ENCODE data around the gene TRAM2. TPM values are rescaled to one million over a fixed set of nuclear protein-coding genes. Genes with fewer than 3 reads are reported as not detected.

Gene TRAM2
- total and polyA plus RNA-seq, 2 donors (not counting 3 experiments of a cell fraction or from before 2014, with no cell fraction given), result 85.7 to 98.6 TPM

GRCh38 chr6:52558266-52559000 lies 18.4 kb downstream of the TRAM2 start:
- Histone ChIP-seq H3K27ac (ENCODE audit: insufficient read depth, low read depth, low read length) (no peak overlapping the region), H3K4me3 (replicated peaks in 1 of 3; ENCODE audit: insufficient read depth in 1 of 3, low read depth in 1 of 3, low read length in 3 of 3) (no peak overlapping the region), H4K20me1 (replicated peaks; ENCODE audit: control insufficient read depth, extremely low read depth, insufficient read depth, low read length) (no peaks in the 10 kb centered on the region), H3K9me3 (replicated peaks; ENCODE audit: control insufficient read depth, insufficient read depth, low read length) (no peaks in the 10 kb centered on the region), H3K4me2 (ENCODE audit: insufficient read depth, low read length) (no peak overlapping the region), H3K27me3 (ENCODE audit: control insufficient read depth in 2 of 2, insufficient read depth in 2 of 2, low read length in 2 of 2) (no peaks in the 10 kb centered on the region), H2AFZ (ENCODE audit: low read depth, low read length) (no peak overlapping the region), H3K36me3 (ENCODE audit: control insufficient read depth in 2 of 2, extremely low read depth in 1 of 2, insufficient read depth in 2 of 2, low read length in 2 of 2) (no peaks in the 10 kb centered on the region), H3K9me1 (replicated peaks; ENCODE audit: control insufficient read depth, extremely low read depth, insufficient read depth, low read length) (no peaks in the 10 kb centered on the region), H3K9ac (replicated peaks; ENCODE audit: extremely low read depth, insufficient read depth, low read length) (no peak overlapping the region), H3K4me1 (ENCODE audit: control insufficient read depth, extremely low read depth, insufficient read depth, low read length) (peaks cover 24% of the 10 kb centered on the region), H3K79me2 (ENCODE audit: control insufficient read depth, insufficient read depth, low read length) (peaks cover 97% of the 10 kb centered on the region)
- no peak for FAIRE-seq
- intact Hi-C loops (cut with micrococcal nuclease), result no loop called here
- DNase-seq (ENCODE audit: low read depth, low spot score), result no peak
- BruUV-seq (replicated peaks), result no TSS peak
- dilution Hi-C loops (cut with MboI; ENCODE audit: extremely low pct_ligation_motif_present, low sequenced_read_pairs), result no loop called here
- ChIA-PET CTCF (interaction anchor here (1.0 kb wide), 1 partner anchor 36 kb away, joined by 3 read pairs; no protein-coding TSS in a partner anchor), POLR2A (no interaction called here)
- TF ChIP-seq FOS (IDR thresholded peaks at IDR 0.05; ENCODE audit: borderline replicate concordance, insufficient read depth, low read length) (no peak), EZH2 (IDR thresholded peaks at IDR 0.05; ENCODE audit: borderline replicate concordance, low read depth, low read length, severe bottlenecking) (no peak), POLR2A (IDR thresholded peaks at IDR 0.05; ENCODE audit: low read depth, low read length) (no peak), MAX (IDR thresholded peaks at IDR 0.05; ENCODE audit: insufficient read depth, insufficient read length) (no peak), CTCF (IDR thresholded peaks at IDR 0.05; ENCODE audit: extremely low read depth in 1 of 2, insufficient read depth in 1 of 2, low read depth in 1 of 2, low read length in 2 of 2) (no peak), MYC (IDR thresholded peaks at IDR 0.05; ENCODE audit: low read depth, low read length) (no peak), JUN (IDR thresholded peaks at IDR 0.05; ENCODE audit: borderline replicate concordance, insufficient read depth, insufficient read length, low read depth) (no peak), GATA2 (IDR thresholded peaks at IDR 0.05; ENCODE audit: insufficient read depth, insufficient read length, low read depth, low read length) (no peak), POLR2AphosphoS5 (IDR thresholded peaks at IDR 0.05; ENCODE audit: insufficient read depth, low read depth, low read length) (no peak)

Measured in endothelial cell of umbilical vein (primary cell).